Dendritic cell treated with granulocyte-macrophage colony-stimulating factor and Interleukin-4, amounts not matched to agents 40 ng/mL and 50 ng/mL, for 4 days (primary cell): ENCODE results near the gene SLC6A7.

Experiments used
- H3K27ac Mint-ChIP-seq: one replicate; pipeline ENCODE4 v1.8.0; 2022; ENCODE audit warnings: mild to moderate bottlenecking, mixed read lengths
- H3K27me3 Mint-ChIP-seq: one replicate; pipeline ENCODE4 v1.8.0; 2022; ENCODE audit warnings: mild to moderate bottlenecking, mixed read lengths
- H3K36me3 Mint-ChIP-seq: one replicate; pipeline ENCODE4 v1.8.0; 2022; ENCODE audit warnings: low read depth, mixed read lengths
- H3K4me1 Mint-ChIP-seq: one replicate; pipeline ENCODE4 v1.8.0; 2022; ENCODE audit warnings: low read depth, mixed read lengths
- H3K4me3 Mint-ChIP-seq: one replicate; pipeline ENCODE4 v1.8.0; 2022; ENCODE audit warnings: mild to moderate bottlenecking, moderate library complexity, mixed read lengths
- H3K9me3 Mint-ChIP-seq: one replicate; pipeline ENCODE4 v1.8.0; 2022; ENCODE audit warnings: mixed read lengths
- intact Hi-C: fragments of 100-400 bp; cut with micrococcal nuclease; formaldehyde crosslinking; loops from one replicate; pipeline ENCODE4 v1.15.0; 2022

The SLC6A7 gene

GRCh38 chr5:150184990-150185912, 4.6 kb upstream of the SLC6A7 start:
- Mint-ChIP-seq H3K9me3 (no peaks in the 10 kb centered on the region), H3K4me3 (no peak overlapping the region), H3K27me3 (peaks cover 35% of the 10 kb centered on the region), H3K36me3 (no peaks in the 10 kb centered on the region), H3K4me1 (peaks cover 43% of the 10 kb centered on the region), H3K27ac (no peak overlapping the region)
- intact Hi-C loops, result no loop called here

GRCh38 chr5:150186137-150186536, 3.7 kb upstream of the SLC6A7 start:
- Mint-ChIP-seq H3K27ac (no peak overlapping the region), H3K27me3 (peaks cover 44% of the 10 kb centered on the region), H3K36me3 (no peaks in the 10 kb centered on the region), H3K9me3 (no peaks in the 10 kb centered on the region), H3K4me3 (no peak overlapping the region), H3K4me1 (peaks cover 34% of the 10 kb centered on the region)
- intact Hi-C loops, result no loop called here

GRCh38 chr5:150186897-150187296, 3.0 kb upstream of the SLC6A7 start:
- Mint-ChIP-seq H3K4me1 (peaks cover 28% of the 10 kb centered on the region), H3K9me3 (no peaks in the 10 kb centered on the region), H3K27ac (no peak overlapping the region), H3K36me3 (no peaks in the 10 kb centered on the region), H3K27me3 (peaks cover 51% of the 10 kb centered on the region), H3K4me3 (no peak overlapping the region)
- intact Hi-C loops, result no loop called here

GRCh38 chr5:150188146-150188842, 1.6 kb upstream of the SLC6A7 start:
- peaks cover 58% of the 10 kb centered on the region for H3K27me3 Mint-ChIP-seq
- intact Hi-C loops, result no loop called here
- no peaks in the 10 kb centered on the region for H3K36me3 Mint-ChIP-seq
- H3K4me1 Mint-ChIP-seq, result peaks cover 28% of the 10 kb centered on the region
- no peak overlapping the region for H3K27ac Mint-ChIP-seq
- no peaks in the 10 kb centered on the region for H3K9me3 Mint-ChIP-seq
- no peak overlapping the region for H3K4me3 Mint-ChIP-seq

GRCh38 chr5:150189326-150189725, 536 bp upstream of the SLC6A7 start:
- Mint-ChIP-seq H3K9me3 (no peaks in the 10 kb centered on the region), H3K4me1 (peaks cover 28% of the 10 kb centered on the region), H3K27ac (no peak overlapping the region), H3K4me3 (no peak overlapping the region), H3K36me3 (no peaks in the 10 kb centered on the region), H3K27me3 (peaks cover 64% of the 10 kb centered on the region)
- intact Hi-C loops, result no loop called here

- Mint-ChIP-seq H3K4me3 (no peak overlapping the region), H3K27me3 (peaks cover 68% of the 10 kb centered on the region), H3K27ac (no peak overlapping the region), H3K9me3 (no peaks in the 10 kb centered on the region), H3K36me3 (no peaks in the 10 kb centered on the region), H3K4me1 (peaks cover 16% of the 10 kb centered on the region)
- intact Hi-C loops, result no loop called here
Measured at GRCh38 chr5:150190503-150190979, 679 bp downstream of the SLC6A7 start.

GRCh38 chr5:150190987-150191386, 1.1 kb downstream of the SLC6A7 start:
- H3K27me3 Mint-ChIP-seq, result peaks cover 68% of the 10 kb centered on the region
- H3K27ac Mint-ChIP-seq, result no peak overlapping the region
- no peak overlapping the region for H3K4me3 Mint-ChIP-seq
- no peaks in the 10 kb centered on the region for H3K9me3 Mint-ChIP-seq
- H3K36me3 Mint-ChIP-seq, result no peaks in the 10 kb centered on the region
- intact Hi-C loops, result no loop called here
- peaks cover 11% of the 10 kb centered on the region for H3K4me1 Mint-ChIP-seq

- no peaks in the 10 kb centered on the region for H3K9me3 Mint-ChIP-seq
- no peaks in the 10 kb centered on the region for H3K4me1 Mint-ChIP-seq
- H3K27ac Mint-ChIP-seq, result no peak overlapping the region
- intact Hi-C loops, result no loop called here
- peaks cover 72% of the 10 kb centered on the region for H3K27me3 Mint-ChIP-seq
- H3K36me3 Mint-ChIP-seq, result no peaks in the 10 kb centered on the region
- no peak overlapping the region for H3K4me3 Mint-ChIP-seq
Measured at GRCh38 chr5:150192462-150192861, 2.6 kb downstream of the SLC6A7 start.

GRCh38 chr5:150195736-150196485, 6.0 kb downstream of the SLC6A7 start:
- Mint-ChIP-seq H3K27me3 (peaks cover 64% of the 10 kb centered on the region), H3K36me3 (no peaks in the 10 kb centered on the region), H3K4me1 (no peaks in the 10 kb centered on the region), H3K9me3 (no peaks in the 10 kb centered on the region), H3K27ac (no peak overlapping the region), H3K4me3 (no peak overlapping the region)
- intact Hi-C loops, result no loop called here

GRCh38 chr5:150196514-150196913, 6.7 kb downstream of the SLC6A7 start:
- Mint-ChIP-seq H3K4me3 (no peak overlapping the region), H3K9me3 (no peaks in the 10 kb centered on the region), H3K36me3 (no peaks in the 10 kb centered on the region), H3K27me3 (peaks cover 59% of the 10 kb centered on the region), H3K27ac (no peak overlapping the region), H3K4me1 (no peaks in the 10 kb centered on the region)
- intact Hi-C loops, result no loop called here

GRCh38 chr5:150196986-150197385, 7.1 kb downstream of the SLC6A7 start:
- Mint-ChIP-seq H3K9me3 (no peaks in the 10 kb centered on the region), H3K27ac (no peak overlapping the region), H3K27me3 (peaks cover 54% of the 10 kb centered on the region), H3K36me3 (no peaks in the 10 kb centered on the region), H3K4me3 (no peak overlapping the region), H3K4me1 (no peaks in the 10 kb centered on the region)
- intact Hi-C loops, result no loop called here

- Mint-ChIP-seq H3K4me1 (no peaks in the 10 kb centered on the region), H3K27me3 (peaks cover 52% of the 10 kb centered on the region), H3K27ac (no peak overlapping the region), H3K4me3 (no peak overlapping the region), H3K36me3 (no peaks in the 10 kb centered on the region), H3K9me3 (no peaks in the 10 kb centered on the region)
- intact Hi-C loops, result no loop called here
Measured at GRCh38 chr5:150197476-150197875, 7.6 kb downstream of the SLC6A7 start.

GRCh38 chr5:150202501-150202900, 12.6 kb downstream of the SLC6A7 start:
- Mint-ChIP-seq H3K4me3 (no peak overlapping the region), H3K27me3 (peaks cover 31% of the 10 kb centered on the region), H3K4me1 (no peaks in the 10 kb centered on the region), H3K9me3 (no peaks in the 10 kb centered on the region), H3K27ac (no peak overlapping the region), H3K36me3 (no peaks in the 10 kb centered on the region)
- intact Hi-C loops, result no loop called here
